ENCODE results near the gene SLC25A11. TPM values are rescaled to one million over a fixed set of nuclear protein-coding genes. Genes with fewer than 3 reads are reported as not detected.

SLC25A11 gene
- total RNA-seq, 3 donors from 2014 or later, result 89.7 to 102 (median 98.1) TPM

DNA sequence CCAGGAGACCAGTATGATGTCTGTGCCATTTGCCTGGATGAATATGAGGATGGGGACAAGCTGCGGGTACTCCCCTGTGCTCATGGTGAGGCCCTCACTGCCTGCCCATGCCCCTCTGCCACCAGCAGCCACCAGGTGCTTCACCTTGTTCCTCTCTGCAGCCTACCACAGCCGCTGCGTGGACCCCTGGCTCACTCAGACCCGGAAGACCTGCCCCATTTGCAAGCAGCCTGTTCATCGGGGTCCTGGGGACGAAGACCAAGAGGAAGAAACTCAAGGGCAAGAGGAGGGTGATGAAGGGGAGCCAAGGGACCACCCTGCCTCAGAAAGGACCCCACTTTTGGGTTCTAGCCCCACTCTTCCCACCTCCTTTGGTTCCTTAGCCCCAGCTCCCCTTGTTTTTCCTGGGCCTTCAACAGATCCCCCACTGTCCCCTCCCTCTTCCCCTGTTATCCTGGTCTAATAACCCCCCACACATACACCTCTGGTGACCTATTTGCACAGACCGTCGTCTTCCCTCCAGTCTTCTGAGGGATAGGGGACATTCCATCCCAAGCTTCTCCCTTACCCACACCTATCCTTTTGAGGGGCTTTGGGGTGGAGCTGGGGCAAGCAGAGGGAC lies 4.8 kb upstream of the SLC25A11 start:
- H3K4me3 Mint-ChIP-seq, result peak overlapping the region; percentile 94
- H3K4me1 Mint-ChIP-seq (ENCODE audit: low read depth), result peaks cover 55% of the 10 kb centered on the region
- no peaks in the 10 kb centered on the region for H3K27me3 Mint-ChIP-seq (ENCODE audit: low read depth)
- ATAC-seq (no peak), DNase-seq (no peak)
- peaks cover 43% of the 10 kb centered on the region for H3K36me3 Mint-ChIP-seq (ENCODE audit: insufficient read depth)
- no peaks in the 10 kb centered on the region for H3K9me3 Mint-ChIP-seq

DNA sequence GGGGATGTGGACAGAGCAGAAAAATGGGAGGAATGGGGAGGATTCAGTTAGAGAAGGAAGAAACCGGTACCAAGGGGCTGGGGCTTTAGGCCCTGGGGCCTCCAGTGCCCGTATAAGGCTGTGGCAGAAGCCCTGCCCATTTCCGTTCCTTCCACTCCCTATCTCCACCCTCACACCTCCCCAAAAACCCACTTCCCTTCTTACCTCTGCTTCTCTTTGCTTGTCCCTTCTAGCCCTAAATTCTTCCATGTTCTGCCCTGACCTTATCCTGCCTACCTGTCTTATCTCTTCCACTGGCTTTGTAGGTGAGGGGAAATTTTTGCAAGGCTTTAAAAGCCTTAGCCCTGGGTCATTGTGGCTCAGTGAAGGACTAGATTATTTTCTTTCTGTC lies 4.3 kb upstream of the SLC25A11 start:
- Mint-ChIP-seq H3K36me3 (ENCODE audit: insufficient read depth) (peaks cover 43% of the 10 kb centered on the region), H3K9me3 (no peaks in the 10 kb centered on the region), H3K4me3 (peak overlapping the region; percentile 94), H3K27me3 (ENCODE audit: low read depth) (no peaks in the 10 kb centered on the region), H3K4me1 (ENCODE audit: low read depth) (peaks cover 57% of the 10 kb centered on the region)
- ATAC-seq, result no peak
- DNase-seq, result no peak

DNA sequence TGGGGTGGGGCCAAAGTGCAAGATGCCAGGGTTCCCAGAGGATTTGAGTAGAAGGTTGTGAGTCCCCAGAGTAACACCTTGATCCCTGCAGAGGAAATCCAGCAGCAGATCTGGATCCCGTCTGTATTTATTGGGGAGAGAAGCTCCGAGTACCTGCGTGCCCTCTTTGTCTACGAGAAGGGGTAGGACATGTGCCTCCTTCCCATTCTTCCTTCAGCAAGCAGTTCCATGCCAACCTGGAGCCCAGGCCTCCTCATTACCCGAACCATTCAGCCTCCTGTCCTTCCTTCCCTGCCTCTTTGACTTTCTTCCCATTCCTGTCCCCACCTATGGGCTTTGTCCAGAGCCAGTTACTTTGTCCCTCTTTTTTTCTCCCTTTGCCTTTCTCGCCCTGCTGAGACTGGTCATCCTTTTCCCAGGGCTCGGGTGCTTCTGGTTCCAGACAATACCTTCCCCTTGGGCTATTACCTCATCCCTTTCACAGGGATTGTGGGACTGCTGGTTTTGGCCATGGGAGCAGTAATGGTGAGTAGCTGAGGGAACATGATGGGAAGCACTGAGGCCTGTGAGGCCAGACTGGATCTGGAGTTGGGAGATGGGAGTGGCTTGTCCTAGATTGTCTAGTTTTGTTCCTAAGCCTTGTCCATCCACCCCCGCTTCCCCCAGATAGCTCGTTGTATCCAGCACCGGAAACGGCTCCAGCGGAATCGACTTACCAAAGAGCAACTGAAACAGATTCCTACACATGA lies 3.1 kb upstream of the SLC25A11 start:
- H3K9me3 Mint-ChIP-seq, result no peaks in the 10 kb centered on the region
- ATAC-seq, result no peak

DNA sequence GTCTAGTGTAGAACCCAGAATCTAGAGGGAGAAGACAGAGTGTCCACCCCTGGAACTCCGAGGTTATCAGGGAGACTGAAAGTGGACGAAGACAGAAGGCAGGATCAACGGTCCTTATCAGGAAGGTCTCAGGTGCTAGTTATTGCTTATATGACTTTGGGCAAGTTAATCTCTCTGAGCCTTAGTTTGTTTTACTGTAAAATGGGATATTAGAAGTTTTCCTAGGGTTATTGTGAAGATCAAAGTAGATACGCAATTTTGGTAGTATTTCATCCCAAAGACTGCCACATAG lies 1.4 kb upstream of the SLC25A11 start:
- peaks cover 36% of the 10 kb centered on the region for H3K36me3 Mint-ChIP-seq (ENCODE audit: insufficient read depth)
- no peak for ATAC-seq
- peak overlapping the region; percentile 95 for H3K4me3 Mint-ChIP-seq
- H3K9me3 Mint-ChIP-seq, result no peaks in the 10 kb centered on the region
- no peaks in the 10 kb centered on the region for H3K27me3 Mint-ChIP-seq (ENCODE audit: low read depth)
- peaks cover 63% of the 10 kb centered on the region for H3K4me1 Mint-ChIP-seq (ENCODE audit: low read depth)
- DNase-seq, result no peak

More for the DNA sequence above, 3.1 kb upstream of the SLC25A11 start:
- Mint-ChIP-seq H3K4me1 (ENCODE audit: low read depth) (peaks cover 68% of the 10 kb centered on the region), H3K4me3 (peak overlapping the region; percentile 95), H3K27me3 (ENCODE audit: low read depth) (no peaks in the 10 kb centered on the region), H3K36me3 (ENCODE audit: insufficient read depth) (peaks cover 43% of the 10 kb centered on the region)
- no peak for DNase-seq

DNA sequence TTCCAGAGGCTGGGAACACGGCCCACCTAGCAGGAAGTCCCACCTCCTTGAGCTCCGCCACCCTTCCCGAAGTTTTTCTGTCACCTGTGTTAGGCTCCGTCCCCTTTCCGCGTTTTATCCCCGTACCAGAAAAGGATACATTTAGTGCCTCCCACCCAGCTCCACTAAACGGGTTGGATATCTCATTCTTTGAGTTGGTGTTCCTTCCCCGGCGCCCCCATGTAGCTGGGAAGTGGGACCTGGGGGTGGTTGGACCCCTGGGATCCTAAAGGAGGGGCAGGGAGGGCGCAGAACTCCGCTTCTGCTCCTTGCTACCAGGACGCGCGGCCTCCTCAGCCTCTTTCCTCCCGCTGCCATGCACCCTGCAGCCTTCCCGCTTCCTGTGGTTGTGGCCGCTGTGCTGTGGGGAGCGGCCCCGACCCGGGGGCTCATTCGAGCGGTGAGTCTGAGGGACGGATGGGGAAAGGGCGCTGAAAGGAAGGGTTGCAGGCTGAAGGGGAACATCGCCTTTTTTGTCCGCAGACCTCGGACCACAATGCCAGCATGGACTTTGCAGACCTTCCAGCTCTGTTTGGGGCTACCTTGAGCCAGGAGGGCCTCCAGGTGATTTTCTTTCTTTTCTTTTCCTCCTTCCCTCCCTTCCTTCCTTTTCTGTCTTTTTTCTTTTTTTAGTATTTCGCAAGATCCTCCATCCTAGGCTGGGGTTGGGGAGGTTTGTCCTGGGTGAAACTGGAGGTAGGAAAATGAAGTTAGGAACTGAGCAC lies 891 bp upstream of the SLC25A11 start:
- peak; percentile 2 for ATAC-seq
- H3K4me1 Mint-ChIP-seq (ENCODE audit: low read depth), result peaks cover 65% of the 10 kb centered on the region

DNA sequence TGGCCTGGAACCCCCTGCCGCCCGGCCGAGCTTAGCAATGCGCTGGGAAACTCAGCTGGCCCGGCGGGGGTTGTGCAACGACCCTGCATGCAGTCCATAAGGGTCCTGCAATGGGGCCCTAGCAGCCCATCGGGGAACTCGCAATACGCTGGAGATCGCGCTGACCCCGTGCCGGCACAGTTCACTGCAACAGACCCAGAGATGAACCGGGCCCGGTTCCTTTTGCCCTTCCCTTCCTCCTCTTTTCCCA lies 375 bp downstream of the SLC25A11 start:
- H3K9me3 Mint-ChIP-seq, result no peaks in the 10 kb centered on the region
- H3K4me3 Mint-ChIP-seq, result peak overlapping the region; percentile 95
- H3K36me3 Mint-ChIP-seq (ENCODE audit: insufficient read depth), result peaks cover 22% of the 10 kb centered on the region
- H3K4me1 Mint-ChIP-seq (ENCODE audit: low read depth), result peaks cover 55% of the 10 kb centered on the region
- H3K27me3 Mint-ChIP-seq (ENCODE audit: low read depth), result no peaks in the 10 kb centered on the region
- DNase-seq (no peak), ATAC-seq (peak; percentile 3 to 5)

More for the DNA sequence above, 891 bp upstream of the SLC25A11 start:
- no peaks in the 10 kb centered on the region for H3K27me3 Mint-ChIP-seq (ENCODE audit: low read depth)
- H3K4me3 Mint-ChIP-seq, result peak overlapping the region; percentile 95
- DNase-seq, result no peak
- H3K9me3 Mint-ChIP-seq, result no peaks in the 10 kb centered on the region
- peaks cover 33% of the 10 kb centered on the region for H3K36me3 Mint-ChIP-seq (ENCODE audit: insufficient read depth)

DNA sequence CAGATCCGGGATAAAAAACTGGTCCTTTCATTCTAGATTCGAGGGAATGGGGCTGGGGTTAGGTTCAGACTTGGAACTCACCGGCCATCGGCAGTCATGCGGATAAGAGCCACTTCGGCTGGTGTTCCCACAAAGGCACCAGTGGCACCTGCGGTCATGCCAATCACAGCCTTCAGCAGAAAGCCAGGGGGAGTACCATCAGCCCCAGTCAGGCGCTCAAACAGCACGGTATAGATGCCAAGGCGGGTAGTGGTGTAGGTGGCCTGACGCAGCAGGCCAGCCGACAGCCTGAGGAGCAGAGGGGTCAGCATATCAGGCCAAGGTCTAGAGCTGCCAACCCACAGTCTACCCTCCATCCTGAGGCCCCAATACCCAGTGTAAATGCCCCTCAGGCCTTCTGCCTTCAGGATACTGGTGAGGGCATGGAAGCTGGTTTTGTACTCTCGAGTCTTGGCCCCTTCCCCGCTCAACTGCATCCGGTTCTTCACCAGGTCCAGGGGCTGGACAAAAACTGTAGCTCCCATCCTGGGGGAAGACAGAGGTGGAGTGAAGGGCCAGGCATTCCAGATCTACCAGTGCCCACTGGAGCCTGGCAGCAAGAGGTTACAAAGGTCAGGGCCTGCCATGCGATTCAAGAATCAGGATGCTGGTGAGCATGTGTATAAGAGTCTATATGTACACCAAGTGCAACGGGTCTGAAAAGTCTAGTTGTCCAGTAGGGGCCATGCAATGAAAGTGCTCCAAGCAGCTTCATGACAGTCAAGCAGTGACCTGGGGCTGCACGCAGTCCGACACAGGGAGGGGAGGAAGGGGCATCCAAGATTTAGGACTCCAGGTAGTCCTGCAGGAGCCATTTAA lies 929 bp downstream of the SLC25A11 start:
- ATAC-seq, result no peak
- peaks cover 55% of the 10 kb centered on the region for H3K4me1 Mint-ChIP-seq (ENCODE audit: low read depth)
- H3K36me3 Mint-ChIP-seq (ENCODE audit: insufficient read depth), result peaks cover 17% of the 10 kb centered on the region

DNA sequence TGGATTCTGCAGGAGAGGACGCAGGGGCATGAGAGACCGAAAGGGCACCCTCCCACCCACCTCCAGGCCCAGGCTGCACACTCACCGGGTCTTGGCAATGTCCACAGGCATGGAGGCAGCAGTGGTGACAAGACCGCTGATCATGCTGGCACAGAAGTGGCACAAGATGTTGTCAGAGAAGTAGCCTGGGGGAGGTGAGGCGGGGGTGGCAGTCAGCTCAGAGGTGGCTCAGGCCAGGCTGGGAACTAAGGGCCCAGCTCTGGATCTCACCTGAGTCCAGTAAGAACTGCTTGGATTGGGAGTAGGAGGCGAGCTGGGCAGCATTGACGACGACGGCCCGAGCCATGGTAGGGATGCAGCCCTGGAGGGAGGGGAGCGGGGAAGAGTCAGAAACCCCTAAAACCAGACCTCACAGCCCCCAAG lies 1.8 kb downstream of the SLC25A11 start:
- Mint-ChIP-seq H3K4me3 (peak overlapping the region; percentile 95), H3K36me3 (ENCODE audit: insufficient read depth) (peaks cover 14% of the 10 kb centered on the region), H3K27me3 (ENCODE audit: low read depth) (no peaks in the 10 kb centered on the region), H3K9me3 (no peaks in the 10 kb centered on the region), H3K4me1 (ENCODE audit: low read depth) (peaks cover 54% of the 10 kb centered on the region)
- DNase-seq (no peak), ATAC-seq (no peak)

More for the DNA sequence above, 929 bp downstream of the SLC25A11 start:
- Mint-ChIP-seq H3K27me3 (ENCODE audit: low read depth) (no peaks in the 10 kb centered on the region), H3K4me3 (peak overlapping the region; percentile 95), H3K9me3 (no peaks in the 10 kb centered on the region)
- DNase-seq, result no peak

DNA sequence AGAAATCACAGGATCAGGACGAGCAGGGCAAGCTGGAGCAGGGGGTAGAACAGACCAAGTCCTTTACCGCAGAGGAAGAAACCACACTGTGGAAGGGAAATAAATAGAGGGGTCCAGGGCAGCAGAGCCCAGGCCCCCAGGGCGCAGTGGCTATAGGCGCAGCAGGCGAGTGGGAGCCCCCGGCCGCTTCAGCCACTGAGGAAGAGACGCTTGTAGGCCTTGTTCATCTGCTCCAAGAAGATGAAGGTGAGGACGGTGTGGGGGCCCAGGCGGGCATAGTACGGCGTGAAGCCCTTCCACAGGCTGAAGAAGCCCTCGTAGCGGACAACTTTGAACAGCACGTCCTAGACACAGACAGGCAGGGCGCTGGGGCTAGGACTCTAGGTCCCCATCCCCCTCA lies 2.3 kb downstream of the SLC25A11 start:
- ATAC-seq (no peak), DNase-seq (no peak)
- H3K27me3 Mint-ChIP-seq (ENCODE audit: low read depth), result no peaks in the 10 kb centered on the region
- peaks cover 13% of the 10 kb centered on the region for H3K36me3 Mint-ChIP-seq (ENCODE audit: insufficient read depth)
- no peaks in the 10 kb centered on the region for H3K9me3 Mint-ChIP-seq
- peak overlapping the region; percentile 95 for H3K4me3 Mint-ChIP-seq
- peaks cover 50% of the 10 kb centered on the region for H3K4me1 Mint-ChIP-seq (ENCODE audit: low read depth)

DNA sequence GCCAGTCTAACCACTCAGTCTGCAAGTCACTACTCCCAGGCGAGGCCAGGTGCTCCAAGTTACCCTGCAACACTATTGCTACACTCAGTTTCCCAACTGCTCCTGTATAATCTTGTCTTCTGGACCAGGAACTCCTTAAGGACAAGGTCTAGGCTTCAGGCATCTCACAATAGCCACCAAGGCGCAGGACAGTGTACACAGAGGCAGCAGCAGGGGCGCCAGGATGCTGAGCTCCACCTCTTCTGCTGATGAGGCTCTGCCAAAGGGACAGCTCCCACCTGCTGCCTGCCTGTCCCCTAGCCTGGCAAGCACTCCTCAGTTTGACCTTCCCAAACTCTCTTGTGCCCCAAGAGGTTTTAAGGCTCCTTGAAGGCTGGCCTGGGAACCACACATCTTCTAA lies 3.4 kb downstream of the SLC25A11 start:
- peaks cover 43% of the 10 kb centered on the region for H3K4me1 Mint-ChIP-seq (ENCODE audit: low read depth)
- no peak overlapping the region for H3K4me3 Mint-ChIP-seq
- no peaks in the 10 kb centered on the region for H3K27me3 Mint-ChIP-seq (ENCODE audit: low read depth)

DNA sequence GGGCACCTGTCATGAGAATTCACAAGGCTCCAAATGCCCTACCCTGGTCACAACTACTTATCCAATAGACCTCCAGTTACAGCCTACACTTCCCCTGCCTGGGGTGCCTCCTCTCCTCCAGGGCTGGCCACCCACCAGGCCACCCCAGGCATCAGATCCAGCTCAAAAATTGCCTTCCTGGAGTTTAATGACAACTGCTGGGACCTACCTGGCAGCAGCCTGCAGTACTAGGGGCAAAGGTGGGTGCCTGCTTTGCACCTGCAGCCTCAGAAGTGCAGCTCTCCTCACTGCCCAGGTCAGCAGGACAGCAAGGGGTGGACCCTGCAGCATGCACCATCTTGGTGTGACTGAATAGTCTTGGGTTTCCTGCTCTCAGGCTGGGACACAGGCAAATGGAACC lies 4.2 kb downstream of the SLC25A11 start:
- Mint-ChIP-seq H3K9me3 (no peaks in the 10 kb centered on the region), H3K36me3 (ENCODE audit: insufficient read depth) (peaks cover 7% of the 10 kb centered on the region), H3K27me3 (ENCODE audit: low read depth) (no peaks in the 10 kb centered on the region), H3K4me1 (ENCODE audit: low read depth) (peaks cover 38% of the 10 kb centered on the region), H3K4me3 (no peak overlapping the region)
- no peak for DNase-seq
- ATAC-seq, result no peak

More for the DNA sequence above, 3.4 kb downstream of the SLC25A11 start:
- ATAC-seq (no peak), DNase-seq (no peak)
- H3K36me3 Mint-ChIP-seq (ENCODE audit: insufficient read depth), result peaks cover 7% of the 10 kb centered on the region
- no peaks in the 10 kb centered on the region for H3K9me3 Mint-ChIP-seq

DNA sequence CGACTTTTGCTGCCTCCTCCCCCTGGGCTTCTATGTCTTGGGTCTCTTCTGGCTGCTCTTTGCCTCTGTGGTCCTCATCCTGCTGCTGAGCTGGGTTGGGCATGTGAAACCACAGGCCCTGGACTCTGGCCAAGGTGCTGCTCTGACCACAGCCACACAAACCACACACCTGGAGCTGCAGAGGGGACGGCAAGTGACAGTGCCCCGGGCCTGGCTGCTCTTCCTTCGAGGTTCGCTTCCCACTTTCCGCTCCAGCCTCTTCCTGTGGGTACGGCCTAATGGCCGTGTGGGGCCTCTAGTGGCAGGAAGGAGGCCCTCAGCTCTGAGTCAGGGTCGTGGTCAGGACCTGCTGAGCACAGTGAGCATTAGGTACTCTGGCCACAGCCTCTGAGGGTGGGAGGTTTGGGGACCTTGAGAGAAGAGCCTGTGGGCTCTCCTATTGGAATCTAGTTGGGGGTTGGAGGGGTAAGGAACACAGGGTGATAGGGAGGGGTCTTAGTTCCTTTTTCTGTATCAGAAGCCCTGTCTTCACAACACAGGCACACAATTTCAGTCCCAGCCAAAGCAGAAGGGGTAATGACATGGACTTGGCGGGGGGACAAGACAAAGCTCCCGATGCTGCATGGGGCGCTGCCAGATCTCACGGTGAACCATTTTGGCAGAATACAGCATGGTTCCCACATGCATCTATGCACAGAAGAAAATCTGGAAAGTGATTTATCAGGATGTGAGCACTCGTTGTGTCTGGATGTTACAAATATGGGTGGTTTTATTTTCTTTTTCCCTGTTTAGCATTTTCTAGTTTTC lies 5.5 kb downstream of the SLC25A11 start:
- Mint-ChIP-seq H3K4me3 (no peak overlapping the region), H3K4me1 (ENCODE audit: low read depth) (peaks cover 38% of the 10 kb centered on the region), H3K9me3 (no peaks in the 10 kb centered on the region), H3K27me3 (ENCODE audit: low read depth) (no peaks in the 10 kb centered on the region), H3K36me3 (ENCODE audit: insufficient read depth) (peaks cover 7% of the 10 kb centered on the region)
- DNase-seq, result no peak
- ATAC-seq, result peak in 1 of 2 donors; percentile 20

DNA sequence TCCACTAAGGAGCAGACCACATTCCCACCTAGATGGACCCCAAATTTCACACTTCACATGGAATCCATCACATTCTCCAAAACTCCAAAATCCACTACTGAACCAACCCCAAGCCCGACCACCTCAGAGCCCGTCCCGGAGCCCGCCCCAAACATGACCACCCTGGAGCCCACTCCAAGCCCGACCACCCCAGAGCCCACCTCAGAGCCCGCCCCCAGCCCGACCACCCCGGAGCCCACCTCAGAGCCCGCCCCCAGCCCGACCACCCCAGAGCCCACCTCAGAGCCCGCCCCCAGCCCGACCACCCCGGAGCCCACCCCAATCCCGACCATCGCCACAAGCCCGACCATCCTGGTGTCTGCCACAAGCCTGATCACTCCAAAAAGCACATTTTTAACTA lies 6.2 kb downstream of the SLC25A11 start:
- Mint-ChIP-seq H3K27me3 (ENCODE audit: low read depth) (no peaks in the 10 kb centered on the region), H3K4me1 (ENCODE audit: low read depth) (peaks cover 31% of the 10 kb centered on the region), H3K36me3 (ENCODE audit: insufficient read depth) (peaks cover 7% of the 10 kb centered on the region), H3K4me3 (no peak overlapping the region), H3K9me3 (no peaks in the 10 kb centered on the region)
- ATAC-seq (no peak), DNase-seq (no peak)

Data from activated T-cell treated with anti-CD3 and anti-CD28 coated beads, Interleukin-2, amount 50 U/mL, for 4 hours (primary cell).